8988T (cell line): ENCODE measurements around the gene TOX3.

ENCODE experiments used
- DNase-seq: peaks from one replicate; pipeline ENCODE4 v3.0.0; 2011

Gene TOX3

GRCh38 chr16:52489894-52490293, 57.0 kb downstream of the TOX3 start:
- no peak for DNase-seq

DNA sequence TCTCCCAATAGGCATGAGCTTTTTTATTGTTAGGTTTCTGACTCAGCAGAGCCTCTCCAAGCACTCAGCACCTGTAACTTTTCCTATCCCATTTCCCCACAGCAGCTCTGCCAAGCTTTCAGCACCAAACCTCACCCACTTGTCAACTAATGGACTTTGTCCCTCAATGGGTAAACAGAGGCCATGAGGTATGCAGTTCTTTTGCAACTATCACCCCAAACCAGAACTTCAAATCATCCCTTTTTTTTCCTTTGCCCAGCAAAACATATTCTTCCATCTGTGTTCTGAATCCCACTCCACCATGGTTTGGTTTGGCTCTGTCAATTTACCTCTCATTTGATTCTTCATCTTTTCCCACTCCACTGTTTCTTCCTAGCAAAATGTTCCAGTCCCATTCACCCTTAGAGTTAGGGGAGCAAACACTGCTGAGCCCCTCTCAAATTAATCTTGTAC, 58.1 kb downstream of the TOX3 start:
- DNase-seq, result no peak

GRCh38 chr16:52487849-52488457, 59.0 kb downstream of the TOX3 start:
- no peak for DNase-seq

DNA sequence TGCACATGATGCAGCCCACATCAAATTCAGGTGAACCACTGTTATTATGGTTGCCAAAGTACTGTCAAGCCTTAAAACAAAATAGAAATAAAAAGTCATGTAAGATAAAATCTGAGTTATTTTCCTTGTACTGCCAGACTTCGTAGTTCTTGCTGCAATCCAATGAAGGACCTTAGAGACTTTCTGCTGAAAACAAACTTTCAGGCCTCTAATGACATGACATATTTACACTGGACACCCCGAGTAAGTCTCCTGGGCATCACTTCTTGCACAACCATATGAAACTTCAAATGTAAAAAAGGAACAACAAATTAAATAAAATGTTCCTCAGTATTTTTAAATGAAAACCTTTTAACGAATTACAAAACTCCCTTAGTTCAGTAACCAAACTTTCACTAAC, 66.7 kb downstream of the TOX3 start:
- no peak for DNase-seq

GRCh38 chr16:52476111-52476510, 70.8 kb downstream of the TOX3 start:
- no peak for DNase-seq

GRCh38 chr16:52474679-52475078, 72.3 kb downstream of the TOX3 start:
- DNase-seq, result no peak

- no peak for DNase-seq
Measured at GRCh38 chr16:52473096-52473495, 73.8 kb downstream of the TOX3 start.

GRCh38 chr16:52471650-52472370, 75.1 kb downstream of the TOX3 start:
- DNase-seq, result no peak

- DNase-seq, result no peak
Measured at GRCh38 chr16:52470585-52470984, 76.4 kb downstream of the TOX3 start.

DNA sequence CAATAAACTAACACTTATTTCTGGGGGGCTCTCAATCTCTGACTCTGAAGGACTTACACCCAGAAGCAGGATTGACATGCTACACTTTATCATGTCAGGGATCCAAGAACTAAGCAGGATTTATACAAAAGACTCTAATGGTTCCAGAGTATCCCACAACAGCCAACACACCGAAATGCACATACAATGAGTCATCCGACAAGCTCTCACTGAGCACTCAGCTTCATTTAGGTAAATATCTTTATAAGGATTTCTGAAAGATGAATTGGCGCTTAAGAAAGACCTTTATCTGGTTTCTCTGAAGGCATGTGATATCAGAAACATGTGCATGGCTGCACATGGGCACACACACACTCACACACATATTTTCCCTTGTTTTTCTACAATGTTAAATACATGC, 77.2 kb downstream of the TOX3 start:
- DNase-seq, result no peak

DNA sequence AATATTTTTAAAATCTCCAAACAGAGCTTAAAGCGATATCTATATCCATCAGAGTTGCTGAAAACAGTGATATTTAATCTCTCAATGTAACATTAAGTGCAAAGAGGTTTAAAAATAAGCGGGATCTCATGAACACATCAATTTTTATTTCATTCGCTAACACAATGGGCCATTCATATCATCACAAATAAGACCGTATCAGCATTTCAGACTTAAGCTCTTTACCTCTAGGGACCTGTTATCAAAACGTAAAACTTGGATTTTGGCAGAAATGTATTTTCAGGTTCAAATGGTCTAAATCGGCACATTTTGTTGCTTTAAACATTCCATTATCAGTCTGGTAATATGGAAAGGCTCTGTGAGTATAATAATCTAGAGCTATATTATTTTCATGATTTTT, 77.9 kb downstream of the TOX3 start:
- no peak for DNase-seq

DNA sequence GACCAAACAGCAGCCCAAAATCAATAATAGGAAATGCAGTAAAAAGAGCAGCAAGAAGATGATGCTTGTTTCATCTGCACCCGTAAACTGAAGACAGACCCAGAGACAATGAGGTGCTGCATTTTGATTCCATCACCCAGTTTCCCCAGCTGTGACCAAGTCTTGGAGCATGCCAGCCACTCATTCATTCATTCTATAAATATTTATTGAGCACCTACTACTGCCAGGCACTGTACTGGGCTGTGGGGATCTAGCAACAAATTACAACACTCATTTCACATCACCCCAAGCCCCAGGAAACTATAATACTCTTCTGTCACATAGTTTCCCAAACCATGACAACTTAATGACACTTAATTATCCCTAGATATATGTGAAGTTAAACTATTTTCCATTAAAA, 79.2 kb downstream of the TOX3 start:
- no peak for DNase-seq

GRCh38 chr16:52466994-52467393, 79.9 kb downstream of the TOX3 start:
- DNase-seq, result no peak

DNA sequence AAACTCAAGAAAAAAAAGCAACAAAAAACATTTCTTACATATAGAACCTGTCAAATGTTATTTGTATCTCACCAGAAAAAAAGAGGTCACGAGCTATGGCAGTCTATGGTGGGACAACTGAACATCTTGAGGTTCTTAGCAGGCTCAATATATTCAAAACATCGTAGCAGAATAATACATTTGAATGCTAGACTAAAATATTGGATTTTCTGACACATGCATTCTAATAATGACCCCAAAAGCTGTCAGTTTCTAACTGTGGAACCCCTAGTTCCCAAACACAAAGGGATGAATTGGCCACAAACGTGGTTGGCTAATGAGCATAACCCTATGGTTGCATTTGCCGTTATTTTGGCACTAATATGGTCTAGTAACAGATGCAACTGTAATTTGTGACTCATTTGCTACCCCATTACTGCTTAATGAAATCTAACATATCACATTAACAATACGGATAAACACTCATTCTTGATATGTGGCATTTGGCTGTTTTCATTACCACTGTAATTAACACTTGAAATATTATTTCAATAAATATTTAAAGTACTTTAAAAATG, 81.2 kb downstream of the TOX3 start:
- DNase-seq, result no peak

- DNase-seq, result no peak
Measured at GRCh38 chr16:52463904-52464303, 83.0 kb downstream of the TOX3 start.

DNA sequence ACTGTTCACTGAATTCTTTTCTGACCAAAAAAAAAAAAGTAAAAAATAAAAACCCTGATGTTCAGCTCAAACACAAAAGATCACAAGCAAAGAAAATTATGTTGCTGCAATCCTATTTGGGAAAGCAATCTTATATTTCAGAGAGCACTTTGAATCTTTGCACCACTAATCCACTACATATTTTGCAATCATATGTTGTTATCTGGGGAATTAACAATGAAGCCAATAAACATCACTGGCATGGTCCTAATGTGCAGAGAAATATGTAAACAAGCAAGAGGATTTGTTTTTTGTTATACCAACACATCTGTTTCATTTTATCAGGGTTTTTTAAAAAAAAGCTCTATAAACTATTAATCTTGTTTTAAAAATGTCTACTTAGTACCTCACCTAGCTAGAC, 84.1 kb downstream of the TOX3 start:
- DNase-seq, result no peak

DNA sequence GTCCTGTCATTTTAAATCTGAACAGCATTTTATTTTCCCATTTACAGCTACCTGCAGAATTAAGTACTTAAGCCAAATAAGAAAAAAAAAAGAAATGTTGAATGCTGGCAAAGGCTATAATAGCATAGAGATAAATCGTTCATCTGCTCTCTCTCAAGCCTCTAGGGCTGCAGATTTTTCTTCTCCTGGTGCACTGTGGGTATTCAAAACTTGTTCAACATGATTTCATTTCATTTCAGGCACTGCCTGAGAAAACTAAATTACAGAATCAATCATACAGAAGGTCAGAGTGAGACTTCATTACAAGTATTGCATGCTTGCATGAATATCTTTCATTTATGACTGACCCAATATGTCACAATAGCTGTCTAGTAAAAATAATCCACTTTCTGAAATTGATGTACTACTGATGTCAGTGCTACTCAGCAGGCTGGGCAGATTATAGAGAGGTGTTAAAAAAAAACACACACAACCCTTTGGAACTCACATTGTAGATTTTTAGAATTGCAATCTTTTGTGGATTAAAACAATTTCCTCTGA, 86.2 kb downstream of the TOX3 start:
- DNase-seq, result no peak

DNA sequence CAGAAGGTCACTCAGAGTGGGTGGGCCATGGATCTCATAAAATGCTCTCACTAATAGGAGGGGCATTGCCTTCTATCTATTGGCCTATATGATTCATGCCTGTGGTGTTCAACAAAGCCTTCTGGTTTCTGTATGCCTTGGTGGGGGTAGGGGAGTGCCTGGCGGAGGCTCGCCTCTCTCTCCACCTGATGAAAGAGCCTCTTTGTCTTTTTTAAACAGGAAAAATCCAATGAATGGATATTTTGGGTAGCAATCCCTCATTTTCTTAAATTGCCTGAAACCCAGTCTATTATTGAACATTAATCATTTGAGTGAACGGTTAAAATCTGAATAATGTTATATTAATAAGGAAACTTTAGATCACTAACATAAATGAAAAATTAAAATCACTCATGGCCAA, 90.6 kb downstream of the TOX3 start:
- DNase-seq, result no peak

GRCh38 chr16:52455549-52456277, 91.2 kb downstream of the TOX3 start:
- no peak for DNase-seq

- no peak for DNase-seq
Measured at GRCh38 chr16:52453644-52454043, 93.3 kb downstream of the TOX3 start.

DNA sequence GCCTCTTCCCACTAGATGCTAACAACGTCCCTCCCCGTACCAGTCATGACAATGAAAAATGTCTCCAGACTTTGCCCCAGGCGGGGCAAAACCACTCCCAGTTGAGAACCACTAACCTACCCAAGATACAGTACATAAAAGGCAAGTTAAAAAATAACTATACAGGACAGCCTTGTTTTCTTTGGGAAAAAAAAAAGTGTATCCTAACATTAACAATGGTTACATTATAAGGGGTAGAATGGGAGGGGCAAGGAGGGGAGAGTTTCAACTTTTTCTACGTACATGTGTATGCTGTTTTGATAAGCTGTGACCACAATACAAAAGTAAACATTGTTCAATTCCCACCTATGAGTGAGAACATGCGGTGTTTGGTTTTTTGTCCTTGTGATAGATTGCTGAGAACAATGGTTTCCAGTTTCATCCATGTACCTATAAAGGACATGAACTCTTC, 94.9 kb downstream of the TOX3 start:
- no peak for DNase-seq

DNA sequence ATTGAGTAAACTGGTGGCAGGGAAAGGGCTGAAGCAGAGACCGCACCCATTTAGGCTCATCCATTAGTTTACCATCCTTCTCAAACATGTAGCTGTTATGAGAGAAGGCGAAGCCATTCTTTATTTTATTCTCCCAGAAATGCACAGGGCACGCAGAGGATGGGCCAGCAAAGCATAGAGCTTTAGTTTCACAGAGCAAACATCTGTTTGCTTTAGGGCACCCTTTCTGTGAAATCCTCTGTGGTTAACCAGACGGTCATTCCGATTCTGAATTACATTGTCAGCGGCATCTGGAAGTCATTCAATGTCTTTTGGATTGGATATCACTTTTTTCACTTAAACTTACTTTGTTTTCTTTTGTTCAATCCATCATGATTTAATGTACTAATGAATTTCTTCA, 96.0 kb downstream of the TOX3 start:
- DNase-seq, result no peak

GRCh38 chr16:52450241-52450640, 96.7 kb downstream of the TOX3 start:
- no peak for DNase-seq

- no peak for DNase-seq
Measured at GRCh38 chr16:52446080-52446479, 100.9 kb downstream of the TOX3 start.
